Left ventricle myocardium inferior (tissue), 1 donor: Measurements from ENCODE around the gene HELB. TPM values are rescaled to one million over a fixed set of nuclear protein-coding genes. Genes with fewer than 3 reads are reported as not detected.

Experiments
- DNase-seq: peaks from one replicate; pipeline ENCODE4 v3.0.0-alpha.2; 2020
- H3K27ac ChIP-seq: fragments of 200-600 bp; replicated peaks from 2 replicates; pipeline ENCODE4 v1.8.0; 2021
- H3K27me3 ChIP-seq: fragments of 200-600 bp; 2 replicates; pipeline ENCODE4 v1.8.0; 2021; ENCODE audit warnings: low read depth
- H3K36me3 ChIP-seq: fragments of 200-600 bp; 2 replicates; pipeline ENCODE4 v1.8.0; 2021
- H3K4me1 ChIP-seq: fragments of 200-600 bp; 2 replicates; pipeline ENCODE4 v1.8.0; 2021
- H3K4me3 ChIP-seq: fragments of 200-600 bp; 2 replicates; pipeline ENCODE4 v1.8.0; 2021; ENCODE audit warnings: mild to moderate bottlenecking, moderate library complexity
- H3K9me3 ChIP-seq: fragments of 200-600 bp; replicated peaks from 2 replicates; pipeline ENCODE4 v1.8.0; 2021
- intact Hi-C: fragments of 100-400 bp; cut with micrococcal nuclease; formaldehyde crosslinking; loops from one replicate; pipeline ENCODE4 v1.11.0; 2022
- long read RNA-seq: library from polyadenylated mRNA; unstranded; transcript quantifications from one replicate; pipeline ENCODE4 v2.0.0, GENCODE V29; 2021
- total RNA-seq: library from RNA; stranded (reverse); fragmentation: NEBNext Ultra II Directional; extraction: Animal tissue kit (Norgen Biotek cat#: 25700); gene quantifications from one replicate; pipeline ENCODE4 v1.2.1, GENCODE V29; 2021
- TF ChIP-seq, protein P1 (sequence below): fragments of 200-600 bp; IDR thresholded peaks from 2 replicates; pipeline ENCODE4 v1.8.0; 2021; ENCODE audit warnings: antibody characterized with exemption, mild to moderate bottlenecking, borderline replicate concordance
- donor health status: DM: no; HTN: yes; CAD: no; lungs with severe emphysema.

The HELB gene
- total RNA-seq: 1.3 TPM
- long read RNA-seq: 0 reads

- Histone ChIP-seq H3K27me3 (no peaks in the 10 kb centered on the region), H3K4me1 (peaks cover 28% of the 10 kb centered on the region), H3K27ac (peak within 1 kb of the TSS; percentile 84), H3K9me3 (no peaks in the 10 kb centered on the region), H3K4me3 (peak within 1 kb of the TSS; percentile 84), H3K36me3 (peaks cover 4% of the 10 kb centered on the region)
- peak; percentile 98 for DNase-seq
- TF ChIP-seq, protein P1, sequence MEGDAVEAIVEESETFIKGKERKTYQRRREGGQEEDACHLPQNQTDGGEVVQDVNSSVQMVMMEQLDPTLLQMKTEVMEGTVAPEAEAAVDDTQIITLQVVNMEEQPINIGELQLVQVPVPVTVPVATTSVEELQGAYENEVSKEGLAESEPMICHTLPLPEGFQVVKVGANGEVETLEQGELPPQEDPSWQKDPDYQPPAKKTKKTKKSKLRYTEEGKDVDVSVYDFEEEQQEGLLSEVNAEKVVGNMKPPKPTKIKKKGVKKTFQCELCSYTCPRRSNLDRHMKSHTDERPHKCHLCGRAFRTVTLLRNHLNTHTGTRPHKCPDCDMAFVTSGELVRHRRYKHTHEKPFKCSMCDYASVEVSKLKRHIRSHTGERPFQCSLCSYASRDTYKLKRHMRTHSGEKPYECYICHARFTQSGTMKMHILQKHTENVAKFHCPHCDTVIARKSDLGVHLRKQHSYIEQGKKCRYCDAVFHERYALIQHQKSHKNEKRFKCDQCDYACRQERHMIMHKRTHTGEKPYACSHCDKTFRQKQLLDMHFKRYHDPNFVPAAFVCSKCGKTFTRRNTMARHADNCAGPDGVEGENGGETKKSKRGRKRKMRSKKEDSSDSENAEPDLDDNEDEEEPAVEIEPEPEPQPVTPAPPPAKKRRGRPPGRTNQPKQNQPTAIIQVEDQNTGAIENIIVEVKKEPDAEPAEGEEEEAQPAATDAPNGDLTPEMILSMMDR: no peak
- intact Hi-C loops: no loop called here
Measured at GRCh38 chr12:66301944-66302826, at the start of gene HELB. Gene HELB (plus strand): TSS chr12:66302493. CDS start chr12:66302604, 111 bp downstream.

DNA sequence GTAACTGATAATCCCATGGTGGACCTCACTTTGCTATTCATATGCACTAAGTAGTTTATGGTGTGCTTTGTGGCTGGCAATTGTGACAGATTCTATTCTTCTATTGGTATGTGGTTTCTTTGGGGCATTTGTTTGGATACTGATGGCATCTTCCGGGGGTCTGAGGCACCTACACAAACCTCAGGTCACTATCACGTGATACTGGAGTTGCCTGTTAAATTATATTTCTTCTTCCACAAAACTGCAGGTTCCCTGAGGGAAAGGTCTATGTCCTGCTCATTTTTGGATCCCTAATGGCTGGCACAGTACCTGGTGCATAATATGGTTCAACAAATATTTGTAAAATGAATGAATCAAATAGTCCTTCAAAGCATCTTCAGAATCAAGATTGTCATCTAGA lies 49.5 kb upstream of the HELB start:
- TF ChIP-seq, protein P1: no peak
- Histone ChIP-seq H3K4me1 (no peaks in the 10 kb centered on the region), H3K27me3 (no peaks in the 10 kb centered on the region), H3K4me3 (no peak overlapping the region), H3K27ac (no peak overlapping the region), H3K9me3 (no peaks in the 10 kb centered on the region), H3K36me3 (peaks cover 28% of the 10 kb centered on the region)
- intact Hi-C loops: no loop called here
- no peak for DNase-seq

DNA sequence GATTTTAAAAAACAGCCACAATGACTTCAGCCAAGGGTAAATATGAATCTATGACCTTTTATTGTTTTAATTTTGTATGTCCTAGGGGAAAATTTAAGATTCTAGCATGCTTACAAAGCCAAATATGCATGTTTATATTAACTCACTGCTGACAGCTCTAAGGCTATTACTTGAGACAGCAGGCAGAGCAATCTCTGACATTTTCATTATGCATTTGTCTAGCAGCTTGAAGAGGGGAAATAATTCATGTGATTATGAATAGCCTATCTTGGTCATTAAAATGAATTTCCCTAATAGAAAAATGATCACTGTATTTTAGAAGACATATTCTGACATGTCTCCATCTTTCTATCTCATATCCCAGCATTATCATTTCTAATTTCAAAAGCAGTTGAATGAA lies 46.6 kb upstream of the HELB start:
- TF ChIP-seq, protein P1: no peak
- intact Hi-C loops: no loop called here
- no peak overlapping the region for H3K27ac ChIP-seq
- no peaks in the 10 kb centered on the region for H3K4me1 ChIP-seq
- no peak overlapping the region for H3K4me3 ChIP-seq
- no peaks in the 10 kb centered on the region for H3K27me3 ChIP-seq
- DNase-seq: no peak
- no peaks in the 10 kb centered on the region for H3K9me3 ChIP-seq
- H3K36me3 ChIP-seq: peaks cover under 1% of the 10 kb centered on the region

- Histone ChIP-seq H3K27ac (no peak overlapping the region), H3K27me3 (no peaks in the 10 kb centered on the region), H3K4me1 (no peaks in the 10 kb centered on the region), H3K9me3 (no peaks in the 10 kb centered on the region), H3K36me3 (no peaks in the 10 kb centered on the region), H3K4me3 (no peak overlapping the region)
- DNase-seq: no peak
- intact Hi-C loops: no loop called here
- TF ChIP-seq, protein P1: no peak
Measured at GRCh38 chr12:66258011-66258410, 44.3 kb upstream of the HELB start.

DNA sequence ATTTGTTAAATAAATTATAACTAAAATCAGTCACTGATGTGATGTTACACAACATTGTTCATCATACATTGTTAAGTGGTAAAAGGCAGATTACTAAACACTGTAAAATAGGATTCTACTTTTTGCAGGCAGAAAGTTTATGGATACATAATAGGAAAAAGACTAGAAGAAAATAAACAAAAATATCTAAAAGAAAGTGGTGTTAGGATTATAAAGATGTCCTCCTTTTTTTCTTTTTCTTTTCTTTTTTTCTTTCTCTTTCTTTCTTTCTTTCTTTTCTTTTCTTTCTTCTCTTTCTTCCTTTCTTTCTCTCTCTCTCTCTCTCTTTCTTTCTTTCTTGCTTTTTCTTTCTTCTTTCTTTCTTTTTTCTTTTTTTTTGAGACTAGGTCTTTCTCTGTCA lies 39.6 kb upstream of the HELB start:
- H3K9me3 ChIP-seq: no peaks in the 10 kb centered on the region
- H3K27ac ChIP-seq: no peak overlapping the region
- DNase-seq: no peak
- intact Hi-C loops: no loop called here
- TF ChIP-seq, protein P1: no peak
- no peaks in the 10 kb centered on the region for H3K4me1 ChIP-seq
- no peaks in the 10 kb centered on the region for H3K36me3 ChIP-seq
- H3K27me3 ChIP-seq: no peaks in the 10 kb centered on the region
- no peak overlapping the region for H3K4me3 ChIP-seq
